GM13976 (cell line): ENCODE measurements around the gene SMPDL3B.

Experiments used
- DNase-seq: peaks from one replicate; pipeline ENCODE4 v3.0.0; 2012; ENCODE audit warnings: low spot score
- CTCF ChIP-seq: IDR thresholded peaks from 2 replicates; pipeline ENCODE4 v1.5.1; 2012; ENCODE audit warnings: borderline replicate concordance, mild to moderate bottlenecking; ENCODE audit not compliant: insufficient read depth; ENCODE audit errors: extremely low read depth, missing control alignments, control extremely low read depth
- in situ Hi-C: fragments of 300-500 bp; cut with MboI; formaldehyde crosslinking; loops from one replicate; pipeline ENCODE4 v1.12.0; 2022; ENCODE audit warnings: low sequenced_read_pairs, mixed read lengths, inconsistent platforms; ENCODE audit not compliant: unreplicated experiment

The SMPDL3B gene

GRCh38 chr1:27934818-27935549 lies at the start of gene SMPDL3B:
Gene SMPDL3B, plus strand, starts transcription at chr1:27935000. Its CDS starts 184 bp downstream, at chr1:27935184.
- no peak for DNase-seq
- in situ Hi-C loops = no loop called here
- no peak for TF ChIP-seq CTCF

DNA sequence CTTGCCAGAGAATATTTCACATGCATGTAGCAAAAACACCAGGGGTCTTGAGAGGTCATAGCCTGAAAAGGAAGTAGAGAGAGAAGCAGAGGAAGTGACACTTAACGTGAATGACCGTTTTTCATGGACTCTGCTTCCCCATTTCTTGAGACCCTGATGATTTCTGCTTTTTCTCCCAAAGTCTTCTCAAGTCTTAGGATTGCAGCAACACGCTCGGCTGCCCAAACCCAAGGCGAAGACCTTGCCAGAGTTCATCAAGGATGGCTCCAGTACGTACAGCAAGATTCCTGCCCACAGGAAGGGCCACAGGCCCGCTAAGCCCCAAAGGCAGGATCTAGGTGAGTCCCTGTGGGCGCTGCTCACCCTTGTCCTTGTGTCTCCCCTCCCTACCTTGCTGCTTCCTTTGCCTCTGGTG lies 49.7 kb upstream of the SMPDL3B start:
- no peak for TF ChIP-seq CTCF
- in situ Hi-C loops = no loop called here
- DNase-seq = no peak

GRCh38 chr1:27885621-27886352 lies 49.0 kb upstream of the SMPDL3B start:
- DNase-seq = no peak
- no peak for TF ChIP-seq CTCF
- in situ Hi-C loops = no loop called here

- in situ Hi-C loops = no loop called here
- no peak for DNase-seq
- no peak for TF ChIP-seq CTCF
Measured at GRCh38 chr1:27886353-27886679, 48.5 kb upstream of the SMPDL3B start.

DNA sequence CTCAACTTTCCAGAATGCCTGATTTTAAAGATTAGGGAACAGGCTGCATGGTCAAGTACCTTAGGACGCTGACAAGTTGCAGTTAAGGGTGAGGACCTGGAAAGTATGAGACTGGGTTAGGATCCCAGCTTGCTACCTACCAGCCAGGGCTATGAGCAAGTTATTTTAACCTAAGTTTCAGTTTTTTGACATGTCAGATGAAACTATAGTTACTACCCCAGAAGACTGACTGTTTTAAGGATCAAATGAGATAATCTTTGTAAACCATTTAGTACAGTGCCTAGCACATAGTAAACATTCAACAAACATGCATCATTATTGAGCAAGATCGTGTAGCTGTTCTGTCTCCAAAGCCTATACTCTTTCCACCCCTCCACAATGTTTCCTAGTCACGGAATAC lies 48.1 kb upstream of the SMPDL3B start:
- TF ChIP-seq CTCF = no peak
- in situ Hi-C loops = no loop called here
- no peak for DNase-seq

GRCh38 chr1:27887215-27888021 lies 47.4 kb upstream of the SMPDL3B start:
- DNase-seq = no peak
- in situ Hi-C loops = no loop called here
- no peak for TF ChIP-seq CTCF
